IPS-NIHi7 (cell line): ENCODE data around the gene PAPPA.
A peak's percentile ranks its signal among the peaks of the same experiment; 100 is the strongest.

Experiments used
- DNase-seq: peaks from one replicate; pipeline ENCODE4 v3.0.0; 2012; ENCODE audit warnings: mixed read lengths; ENCODE audit errors: extremely low spot score

The PAPPA gene

GRCh38 chr9:116223926-116224325 is 70.3 kb downstream of the PAPPA start:
- no peak for DNase-seq

DNA sequence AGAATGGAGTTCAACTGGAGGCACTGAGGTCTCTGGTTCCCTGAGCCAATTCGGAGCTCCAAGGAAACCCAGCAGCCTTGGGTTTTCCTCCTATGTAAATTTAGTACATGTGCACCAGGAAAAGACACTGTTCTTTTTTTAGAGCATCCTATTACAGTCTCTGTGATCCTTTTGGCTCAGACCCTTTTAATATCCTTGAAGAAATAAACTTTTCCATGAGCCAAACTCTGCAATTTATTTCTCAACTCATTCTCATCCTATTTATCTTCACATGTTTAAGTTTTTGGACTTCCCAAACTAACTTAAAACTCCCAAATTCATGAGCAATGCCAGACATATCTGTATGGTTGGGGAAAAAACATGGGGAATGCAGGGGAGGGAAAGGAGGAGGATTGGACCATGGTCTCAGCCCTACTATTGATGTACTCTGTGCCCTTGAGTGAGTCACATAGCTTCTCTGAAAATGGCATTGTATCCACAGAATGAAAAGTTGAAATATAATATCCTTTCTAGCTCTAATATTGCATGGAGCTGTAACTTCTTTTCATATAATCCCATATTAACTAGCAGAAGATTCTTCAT is 76.6 kb downstream of the PAPPA start:
- DNase-seq: no peak

GRCh38 chr9:116232424-116233159 is 79.0 kb downstream of the PAPPA start:
- no peak for DNase-seq

GRCh38 chr9:116233160-116233530 is 79.6 kb downstream of the PAPPA start:
- no peak for DNase-seq

DNA sequence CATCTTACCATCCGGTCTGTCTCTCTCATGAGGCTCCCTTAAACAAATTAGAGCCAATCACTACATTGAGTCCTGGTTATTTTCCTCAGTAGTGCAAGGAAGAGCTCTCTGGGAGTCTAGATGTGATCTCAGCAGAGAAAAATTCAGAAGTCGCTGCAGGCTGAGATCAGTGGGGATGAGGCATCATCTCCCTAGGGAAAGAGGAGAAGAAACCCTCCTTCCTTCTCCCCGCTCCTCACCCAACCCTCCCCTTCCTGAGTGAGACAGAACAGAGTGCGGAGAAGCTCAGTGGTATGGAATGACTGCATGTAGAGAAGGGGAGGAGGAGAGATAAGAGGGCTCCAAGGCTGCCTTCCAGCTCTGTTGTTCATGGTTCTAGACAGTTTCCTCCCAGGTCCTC is 80.5 kb downstream of the PAPPA start:
- peak; percentile 49 for DNase-seq

DNA sequence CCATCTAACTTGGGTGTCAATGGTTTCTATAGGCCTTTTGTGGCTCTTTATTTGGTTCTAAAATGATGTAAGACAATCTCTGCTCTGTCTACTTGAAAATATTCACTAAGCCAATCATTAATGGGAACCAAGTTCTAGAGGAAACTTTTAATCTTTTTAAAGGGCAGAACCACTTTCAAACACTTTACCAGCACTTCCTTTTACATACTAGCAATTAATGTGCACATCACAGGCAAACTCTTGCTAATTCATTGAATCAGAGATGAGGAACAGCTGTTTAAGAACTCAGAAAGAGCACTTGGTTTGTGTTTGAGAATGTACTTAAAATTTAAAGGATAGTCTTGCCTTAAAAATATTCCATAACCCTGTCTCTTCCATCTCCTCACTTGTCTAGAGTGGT is 83.4 kb downstream of the PAPPA start:
- DNase-seq: no peak

DNA sequence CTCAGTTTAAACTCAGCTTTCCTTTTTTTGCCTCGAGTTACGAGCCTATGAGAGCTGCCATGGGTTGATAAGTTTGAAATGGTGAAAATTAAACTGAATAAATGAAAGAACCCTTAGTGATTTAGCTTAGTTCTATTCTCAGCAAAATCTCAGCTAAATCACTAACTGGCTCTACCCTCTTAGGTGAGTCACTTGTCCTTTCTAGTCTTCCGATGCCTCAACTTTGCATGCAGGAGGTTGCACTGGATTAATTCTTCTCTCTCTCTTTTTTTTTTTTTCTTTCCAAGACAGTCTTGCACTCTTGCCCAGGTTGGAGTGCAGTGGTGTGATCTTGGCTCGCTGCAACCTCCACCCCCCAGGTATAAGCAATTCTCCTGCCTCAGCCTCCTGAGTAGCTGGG is 83.9 kb downstream of the PAPPA start:
- DNase-seq: no peak

DNA sequence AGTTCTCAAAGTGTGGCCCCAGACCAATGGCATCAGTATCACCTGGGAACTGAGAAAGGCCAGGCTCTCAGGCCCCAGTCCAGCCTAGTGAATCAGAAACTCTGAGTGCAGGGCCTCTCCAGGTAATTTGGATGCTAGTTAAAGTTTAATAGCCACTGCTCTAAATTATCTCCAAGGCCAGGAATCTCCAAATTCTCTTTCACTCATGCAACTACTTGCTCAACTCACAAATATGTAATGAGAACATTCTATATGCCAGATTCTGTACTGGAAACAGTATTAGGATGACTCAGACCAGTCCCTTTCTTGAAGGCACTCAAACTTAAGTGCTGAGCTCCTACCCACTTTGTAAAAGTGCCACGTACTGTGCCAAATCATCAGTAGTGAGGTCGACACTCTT is 84.6 kb downstream of the PAPPA start:
- no peak for DNase-seq

DNA sequence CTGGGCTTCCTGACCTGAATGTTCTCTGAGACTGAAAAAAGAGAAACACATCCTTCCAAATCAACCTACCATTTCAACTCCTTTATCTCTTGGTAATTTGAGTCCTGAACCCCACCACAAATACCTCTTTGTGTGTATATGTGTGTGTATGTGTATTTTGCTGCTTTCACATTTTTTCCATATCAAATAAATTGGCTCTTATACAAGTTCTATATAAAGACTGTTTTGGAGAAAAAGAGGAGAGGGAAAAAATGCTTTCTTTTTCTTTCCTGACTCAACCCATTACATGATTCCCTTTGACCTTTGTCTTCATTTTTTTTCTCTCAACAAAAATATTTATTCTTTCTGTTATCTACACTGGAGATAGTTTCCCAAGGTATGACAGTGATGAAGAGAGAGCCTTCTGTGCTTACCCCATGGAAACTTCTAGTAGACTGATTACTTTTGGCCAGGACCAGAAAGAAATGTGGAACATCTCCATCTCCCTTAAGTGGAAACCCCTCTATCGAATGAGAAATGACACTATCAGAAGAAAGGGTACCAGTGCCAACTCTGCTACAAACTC is 85.3 kb downstream of the PAPPA start:
- DNase-seq: no peak

DNA sequence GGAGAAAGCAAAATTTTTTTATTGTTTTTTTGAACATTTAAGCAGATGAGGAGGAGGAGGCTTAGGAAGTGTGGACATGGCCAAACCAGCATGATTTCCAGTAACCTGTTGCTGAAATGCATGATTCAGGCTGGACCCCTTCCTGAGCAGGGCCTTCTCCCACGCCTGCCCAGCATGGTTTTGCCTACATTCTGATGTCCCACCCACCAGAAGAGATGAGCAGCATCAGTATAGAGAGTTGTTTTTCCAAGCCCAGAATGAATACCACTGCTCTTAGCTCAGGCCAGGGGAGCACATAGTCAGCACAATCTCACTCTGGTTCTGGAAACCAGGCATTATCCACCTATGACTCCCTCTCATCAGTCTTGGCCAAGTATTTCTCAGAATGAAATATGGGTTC is 90.1 kb downstream of the PAPPA start:
- no peak for DNase-seq

DNA sequence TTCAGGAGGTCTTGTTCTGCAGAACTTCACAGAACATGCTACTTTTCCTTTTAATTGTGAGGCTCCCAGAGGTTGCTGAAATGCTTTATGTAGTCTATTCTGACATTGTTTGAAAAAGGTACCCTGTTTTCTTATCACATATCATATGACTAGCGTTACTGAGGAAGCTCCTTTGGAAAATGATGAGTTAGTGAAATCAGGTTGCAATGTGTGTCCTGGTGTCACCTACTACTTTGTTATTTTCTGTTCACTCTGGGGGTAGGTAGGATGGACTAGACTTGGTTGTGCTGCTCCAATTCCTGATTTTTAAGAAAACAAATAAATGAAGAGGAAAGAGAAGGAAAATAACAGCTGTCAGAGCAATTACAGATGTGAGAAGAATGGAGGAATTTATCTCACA is 93.7 kb downstream of the PAPPA start:
- no peak for DNase-seq

- no peak for DNase-seq
These were observed 94.3 kb downstream of the PAPPA start for GRCh38 chr9:116247791-116248374.

GRCh38 chr9:116250891-116251290 is 97.3 kb downstream of the PAPPA start:
- DNase-seq: no peak

GRCh38 chr9:116251366-116251765 is 97.8 kb downstream of the PAPPA start:
- no peak for DNase-seq

DNA sequence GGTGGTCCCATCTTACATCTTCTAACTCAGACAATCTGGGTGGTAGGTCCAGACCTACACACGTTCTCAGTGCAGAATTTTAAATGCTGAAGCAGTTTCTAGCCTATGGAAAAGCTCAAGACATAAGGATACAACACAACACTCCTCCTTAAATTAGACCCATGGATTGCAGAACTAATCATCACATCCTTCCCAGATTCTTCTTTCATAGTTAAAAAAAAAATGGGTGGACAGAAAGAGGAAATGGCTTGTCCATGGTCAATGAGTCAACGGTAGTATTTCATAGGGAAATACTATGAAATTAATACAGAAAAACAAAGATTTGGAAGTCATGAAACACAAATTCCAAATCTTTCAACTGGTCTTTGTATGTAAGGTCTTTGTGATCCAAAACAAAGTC is 106.9 kb downstream of the PAPPA start:
- no peak for DNase-seq

GRCh38 chr9:116262448-116262847 is 108.9 kb downstream of the PAPPA start:
- DNase-seq: no peak

- DNase-seq: no peak
These were observed 110.8 kb downstream of the PAPPA start for GRCh38 chr9:116264361-116264760.

GRCh38 chr9:116267021-116267420 is 113.4 kb downstream of the PAPPA start:
- DNase-seq: no peak

DNA sequence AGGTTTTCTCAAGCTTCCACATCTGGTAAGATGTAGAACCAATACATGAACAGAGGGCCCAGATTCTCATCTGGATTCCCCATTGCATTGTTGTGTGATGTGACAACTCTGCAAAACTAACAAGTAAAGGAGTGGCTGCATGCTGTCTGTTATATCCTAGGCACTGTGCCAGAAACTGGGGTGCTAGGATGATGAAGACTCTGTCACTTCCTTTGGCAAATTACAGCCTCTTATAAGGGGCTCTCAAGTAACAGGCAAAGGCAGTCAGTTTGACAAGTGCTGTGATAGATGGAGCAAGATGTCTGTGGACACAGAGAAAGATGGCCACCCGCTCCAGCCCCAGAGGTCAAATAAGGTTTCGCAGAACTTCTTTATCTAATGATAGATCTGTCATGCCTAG is 115.7 kb downstream of the PAPPA start:
- DNase-seq: no peak

- DNase-seq: no peak
These were observed 117.0 kb downstream of the PAPPA start for GRCh38 chr9:116270546-116270945.

DNA sequence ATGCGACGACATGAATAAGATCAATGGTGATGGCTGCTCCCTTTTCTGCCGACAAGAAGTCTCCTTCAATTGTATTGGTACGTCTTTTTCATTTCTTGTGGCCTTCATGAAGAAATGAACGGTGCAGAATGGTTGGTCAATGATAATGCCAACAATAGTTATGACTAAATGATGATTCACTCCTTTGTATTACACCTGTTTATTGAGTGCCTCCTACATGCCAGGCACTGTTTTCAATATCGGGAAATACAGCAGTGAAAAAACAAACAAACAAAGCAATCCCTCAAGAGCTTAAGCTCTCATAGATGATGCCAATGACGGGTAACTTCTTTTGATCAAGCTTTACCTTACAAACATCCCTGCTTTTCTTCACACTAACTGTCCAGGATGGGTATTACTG is 117.7 kb downstream of the PAPPA start:
- DNase-seq: no peak

- DNase-seq: peak; percentile 89
These were observed 118.4 kb downstream of the PAPPA start for GRCh38 chr9:116271991-116272390.

DNA sequence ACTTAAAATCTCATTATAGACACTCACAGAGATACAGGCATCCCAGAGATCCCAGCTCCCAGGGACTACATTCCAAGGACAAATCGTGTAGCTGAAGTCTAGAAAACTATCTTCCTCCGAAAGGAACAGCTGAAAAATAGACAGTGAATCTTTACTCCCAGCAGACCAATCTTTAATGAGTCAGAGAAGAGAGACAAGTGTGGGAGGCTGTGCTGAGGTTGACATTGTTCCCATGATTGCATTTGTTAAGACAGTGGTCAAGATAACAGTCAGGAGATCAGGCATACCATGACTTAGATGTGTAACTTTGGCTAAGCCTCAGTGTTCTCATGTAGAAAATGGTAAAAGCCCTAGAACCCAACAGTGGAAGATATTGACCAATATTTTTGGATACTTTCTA is 120.7 kb downstream of the PAPPA start:
- no peak for DNase-seq
